ENCODE measurements around the gene GBF1.

GBF1 gene

GRCh38 chr10:102422545-102423129, 177.3 kb downstream of the GBF1 start:
- DNase-seq (ENCODE audit: low spot score): peak; percentile 61

- DNase-seq (ENCODE audit: low spot score): no peak
Observed at GRCh38 chr10:102423372-102423968, 178.1 kb downstream of the GBF1 start.

GRCh38 chr10:102424145-102424544, 178.8 kb downstream of the GBF1 start:
- no peak for DNase-seq (ENCODE audit: low spot score)

DNA sequence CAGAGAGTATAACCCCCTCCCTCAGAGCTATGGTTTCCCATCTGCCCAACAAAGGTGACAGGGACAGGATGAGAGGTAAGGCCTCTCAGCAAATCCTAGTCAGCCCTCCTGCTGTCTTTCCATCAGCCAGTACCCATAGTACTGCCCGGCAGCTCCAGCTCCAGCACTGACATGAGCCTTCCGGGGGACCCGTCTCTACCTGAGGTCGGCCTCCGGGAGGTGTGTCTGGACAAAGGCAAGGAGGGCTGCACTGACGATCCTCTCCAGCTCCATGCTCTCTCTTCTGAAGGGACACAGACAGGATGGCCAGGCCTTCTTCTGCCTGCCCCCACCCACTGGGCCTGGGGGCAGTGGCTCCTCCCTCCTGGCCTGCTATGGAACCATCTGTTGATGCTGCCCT, 179.6 kb downstream of the GBF1 start:
- no peak for DNase-seq (ENCODE audit: low spot score)

DNA sequence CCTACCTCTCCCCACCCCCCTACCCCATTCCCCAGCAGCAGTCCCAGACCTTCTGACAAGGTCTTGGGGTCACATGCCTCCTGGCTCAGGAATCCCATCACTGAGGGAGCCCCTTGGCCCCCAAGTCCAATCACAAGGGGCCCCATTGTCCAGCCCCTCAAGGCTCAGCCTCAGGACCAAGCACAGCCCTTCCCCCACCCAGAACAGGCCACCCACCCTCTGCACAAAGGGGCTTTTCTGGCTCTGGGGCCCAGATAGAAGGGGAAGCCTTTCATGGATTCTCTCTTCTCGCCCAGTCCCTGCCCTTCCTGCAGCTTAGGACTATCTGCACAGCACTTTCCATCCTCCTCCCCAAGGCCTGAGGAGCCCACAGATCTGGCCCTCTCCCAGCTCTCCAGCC, 180.1 kb downstream of the GBF1 start:
- no peak for DNase-seq (ENCODE audit: low spot score)

DNA sequence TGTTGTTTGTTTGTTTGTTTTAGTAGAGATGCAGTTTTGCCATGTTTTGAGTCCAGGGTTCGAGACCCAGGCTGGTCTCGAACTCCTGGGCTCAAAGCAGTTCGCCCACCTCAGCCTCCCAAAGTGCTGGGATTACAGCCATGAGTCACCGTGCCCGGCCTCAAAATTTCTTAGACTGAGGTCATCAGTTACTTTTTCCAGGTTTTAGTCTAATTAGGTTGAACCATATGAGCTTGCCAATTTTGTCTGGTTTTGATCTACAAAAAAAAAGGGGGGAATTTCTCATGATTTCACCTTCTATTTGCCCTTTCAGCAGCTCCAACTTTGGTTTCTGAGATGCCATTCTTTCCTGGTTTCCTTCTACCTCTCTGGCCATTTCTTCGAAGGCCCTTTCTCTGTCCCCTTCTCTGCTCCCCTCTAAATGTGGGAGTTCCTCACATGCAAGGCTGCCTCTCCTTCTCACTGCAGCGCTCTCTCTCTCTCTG, 181.5 kb downstream of the GBF1 start:
- no peak for DNase-seq (ENCODE audit: low spot score)

DNA sequence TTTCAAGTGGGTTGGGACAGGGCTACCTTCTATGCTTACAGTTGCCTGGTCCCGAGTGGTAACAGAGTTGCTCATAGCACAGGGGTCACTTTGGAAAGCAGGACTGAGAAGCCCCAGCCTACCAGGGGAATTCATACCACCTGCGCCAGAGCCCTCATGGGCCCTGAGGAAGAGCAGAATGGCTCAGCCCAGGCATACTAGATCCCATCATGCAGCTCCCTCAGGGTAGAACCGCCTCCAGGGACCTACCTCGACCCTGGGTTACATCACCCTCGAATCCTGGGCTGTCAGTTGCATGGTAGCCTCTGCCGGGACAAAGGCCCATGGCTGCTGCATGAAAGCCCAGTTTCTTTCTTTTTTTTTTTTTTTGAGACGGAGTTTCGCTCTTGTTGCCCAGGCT, 184.1 kb downstream of the GBF1 start:
- no peak for DNase-seq (ENCODE audit: low spot score)

DNA sequence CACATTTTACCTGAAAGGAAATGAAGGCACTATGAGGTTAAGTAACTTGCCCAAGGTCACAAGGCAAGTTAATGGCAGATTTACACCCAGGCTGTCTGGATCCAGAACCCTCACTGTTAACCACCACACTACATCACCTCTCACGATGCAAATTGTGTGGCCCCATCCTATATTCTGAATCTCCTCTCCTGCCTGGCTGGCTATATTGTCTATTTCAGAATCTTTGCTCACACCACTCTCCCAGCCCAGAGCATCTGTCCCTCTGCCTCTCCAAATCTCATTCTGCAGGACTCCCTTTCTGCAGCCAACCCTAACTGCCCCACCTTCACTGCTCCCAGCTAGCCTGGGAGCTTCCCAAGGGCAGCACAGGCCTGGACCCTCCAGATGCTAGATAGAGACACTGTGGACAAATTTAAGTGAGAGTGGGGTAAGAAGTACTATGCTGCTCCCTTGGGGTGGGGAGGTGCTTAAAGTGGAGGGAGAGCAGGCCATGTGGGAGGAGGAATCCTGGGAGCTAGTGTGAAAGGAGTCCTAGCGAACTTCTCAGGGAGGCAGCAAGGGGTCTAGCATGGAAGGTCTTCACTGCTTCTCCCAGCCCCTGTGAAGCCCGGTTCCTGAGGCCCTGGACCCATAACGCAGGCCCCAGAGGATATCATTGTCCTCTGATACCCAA, 186.3 kb downstream of the GBF1 start:
- DNase-seq (ENCODE audit: low spot score): no peak
